Endothelial cell of umbilical vein (primary cell): ENCODE results near the gene EML4. TPM values are rescaled to one million over a fixed set of nuclear protein-coding genes. Genes with fewer than 3 reads are reported as not detected.

Source experiments
- BruUV-seq: library from RNA; stranded (reverse); fragments of 400-500 nt; replicated peaks from 2 replicates; lab custom pipeline; 2021; lab: Mats Ljungman, UMichigan
- CTCF ChIA-PET: fragments of 300-600, 350-600 bp; sonication (Branson Sonifier 250); formaldehyde crosslinking; loops from one replicate; lab custom pipeline; 2021; ENCODE audit warnings: antibody characterized with exemption, inconsistent platforms; lab: Charles Lee
- POLR2A ChIA-PET: fragments of 300-600, 350-600 bp; sonication (Branson Sonifier 250); formaldehyde crosslinking; loops from one replicate; lab custom pipeline; 2021; ENCODE audit warnings: antibody characterized with exemption, inconsistent platforms; lab: Charles Lee
- DNase-seq: peaks from one replicate; pipeline ENCODE4 v3.0.0-alpha.2; 2011; ENCODE audit warnings: low read depth, low spot score
- FAIRE-seq: peaks from 2 replicates; lab custom pipeline; 2011; peaks lifted over from hg19 to GRCh38; lab: Jason Lieb, UNC
- H2AFZ ChIP-seq: 2 replicates; pipeline ENCODE4 v1.6.0; 2012; ENCODE audit warnings: low read depth, low read length, control low read depth, inconsistent platforms
- H3K27ac ChIP-seq: 2 replicates; pipeline ENCODE4 v1.5.1; 2011; ENCODE audit warnings: low read depth, mild to moderate bottlenecking, control low read depth, low read length, moderate library complexity; ENCODE audit not compliant: insufficient read depth
- H3K27me3 ChIP-seq, 2 experiments: 2 replicates each; pipeline versions ENCODE4 v1.6.0 to v1.6.1; 2011; ENCODE audit warnings: low read length in 2 of 2, mixed read lengths in 1 of 2; ENCODE audit not compliant: control insufficient read depth in 2 of 2, insufficient read depth in 2 of 2
- H3K36me3 ChIP-seq, 2 experiments: 2 replicates in 1 of 2; 3 replicates in 1 of 2; pipeline ENCODE4 v1.5.1; 2011; ENCODE audit warnings: low read length in 2 of 2, mild to moderate bottlenecking in 1 of 2, moderate library complexity in 1 of 2; ENCODE audit not compliant: control insufficient read depth in 2 of 2, insufficient read depth in 2 of 2; ENCODE audit errors: extremely low read depth in 1 of 2
- H3K4me1 ChIP-seq: 3 replicates; pipeline ENCODE4 v1.5.1; 2011; ENCODE audit warnings: mild to moderate bottlenecking, low read length; ENCODE audit not compliant: control insufficient read depth, insufficient read depth; ENCODE audit errors: extremely low read depth
- H3K4me2 ChIP-seq: 2 replicates; pipeline ENCODE4 v1.6.1; 2011; ENCODE audit warnings: low read length, control low read depth, mixed read lengths; ENCODE audit not compliant: insufficient read depth
- H3K4me3 ChIP-seq, 3 experiments: fragments of 200-600 bp in 1 of 3; sonication (generic), shearing (Covaris generic) in 1 of 3; replicated peaks in 1 of 3; 2 replicates each; pipeline ENCODE4 v1.5.1; 2011 to 2016; ENCODE audit warnings: control low read depth in 3 of 3, low read length in 3 of 3, mild to moderate bottlenecking in 2 of 3, inconsistent platforms in 1 of 3, low read depth in 1 of 3, moderate library complexity in 1 of 3; ENCODE audit not compliant: insufficient read depth in 1 of 3
- H3K79me2 ChIP-seq: 2 replicates; pipeline ENCODE4 v1.6.0; 2012; ENCODE audit warnings: low read length, inconsistent platforms; ENCODE audit not compliant: control insufficient read depth, insufficient read depth
- H3K9ac ChIP-seq: replicated peaks from 2 replicates; pipeline ENCODE3; 2011; ENCODE audit warnings: low read length, control low read depth; ENCODE audit not compliant: insufficient read depth; ENCODE audit errors: extremely low read depth
- H3K9me1 ChIP-seq: replicated peaks from 3 replicates; pipeline ENCODE4 v1.6.0; 2011; ENCODE audit warnings: mild to moderate bottlenecking, low read length; ENCODE audit not compliant: control insufficient read depth, insufficient read depth; ENCODE audit errors: extremely low read depth
- H3K9me3 ChIP-seq: replicated peaks from 2 replicates; pipeline ENCODE4 v1.5.1; 2012; ENCODE audit warnings: low read length, inconsistent platforms; ENCODE audit not compliant: control insufficient read depth, insufficient read depth
- H4K20me1 ChIP-seq: replicated peaks from 2 replicates; pipeline ENCODE3; 2011; ENCODE audit warnings: mild to moderate bottlenecking, low read length; ENCODE audit not compliant: control insufficient read depth, insufficient read depth; ENCODE audit errors: extremely low read depth
- CTCF ChIP-seq, 2 donors: IDR thresholded peaks; 1 replicate in 1 of 2; 2 replicates in 1 of 2; pipeline ENCODE4 v1.5.1; 2011; ENCODE audit warnings: low read length in 2 of 2, mild to moderate bottlenecking in 2 of 2, moderate library complexity in 2 of 2, control low read depth in 1 of 2, inconsistent platforms in 1 of 2, low read depth in 1 of 2; ENCODE audit not compliant: insufficient read depth in 1 of 2; ENCODE audit errors: extremely low read depth in 1 of 2
- EZH2 ChIP-seq: IDR thresholded peaks from 2 replicates; pipeline ENCODE4 v1.6.1; 2012; ENCODE audit warnings: borderline replicate concordance, low read depth, mild to moderate bottlenecking, moderate library complexity, low read length, inconsistent platforms; ENCODE audit not compliant: severe bottlenecking
- FOS ChIP-seq: IDR thresholded peaks from 2 replicates; pipeline ENCODE4 v1.6.1; 2011; ENCODE audit warnings: mild to moderate bottlenecking, low read length, moderate library complexity, borderline replicate concordance; ENCODE audit not compliant: insufficient read depth
- GATA2 ChIP-seq: IDR thresholded peaks from 2 replicates; pipeline ENCODE4 v1.7.0; 2011; ENCODE audit warnings: low read depth, mild to moderate bottlenecking, moderate library complexity, mixed read lengths, low read length; ENCODE audit not compliant: insufficient read length, insufficient read depth
- JUN ChIP-seq: IDR thresholded peaks from 2 replicates; pipeline ENCODE4 v1.6.1; 2011; ENCODE audit warnings: borderline replicate concordance, low read depth; ENCODE audit not compliant: insufficient read length, insufficient read depth
- MAX ChIP-seq: IDR thresholded peaks from 2 replicates; pipeline ENCODE4 v1.6.1; 2011; ENCODE audit not compliant: insufficient read depth, insufficient read length
- MYC ChIP-seq: IDR thresholded peaks from one replicate; pipeline ENCODE4 v1.6.1; 2011; ENCODE audit warnings: mild to moderate bottlenecking, low read depth, low read length
- POLR2A ChIP-seq: IDR thresholded peaks from 2 replicates; pipeline ENCODE4 v1.6.1; 2012; ENCODE audit warnings: low read depth, mild to moderate bottlenecking, control low read depth, low read length
- POLR2AphosphoS5 ChIP-seq: IDR thresholded peaks from 2 replicates; pipeline ENCODE4 v1.6.1; 2012; ENCODE audit warnings: low read depth, mild to moderate bottlenecking, control low read depth, low read length, moderate library complexity; ENCODE audit not compliant: insufficient read depth
- dilution Hi-C: fragments of 300-500 bp; cut with MboI; formaldehyde crosslinking; loops from one replicate; pipeline ENCODE4 v1.15.0; 2019; ENCODE audit warnings: low sequenced_read_pairs; ENCODE audit not compliant: extremely low pct_ligation_motif_present
- intact Hi-C: fragments of 100-400 bp; cut with micrococcal nuclease; formaldehyde crosslinking; loops from one replicate; pipeline ENCODE4 v1.10.0; 2022
- polyA plus RNA-seq, 4 experiments: library from polyadenylated mRNA; depleted of rRNA in 3 of 4; stranded (reverse) in 3 of 4; unstranded in 1 of 4; fragments of >200 nt; gene quantifications; 2 replicates each; pipeline versions ENCODE4 v1.2.1 to v1.2.3, GENCODE V29; 2011 to 2012; ENCODE audit warnings: missing spikeins in 1 of 4
- total RNA-seq: library from RNA; stranded (reverse); gene quantifications from 2 replicates; pipeline ENCODE4 v1.2.3, GENCODE V29; 2021

The EML4 gene
- total and polyA plus RNA-seq, 2 donors (not counting 3 experiments of a cell fraction or from before 2014, with no cell fraction given), result 13.3 to 32.0 TPM

- DNase-seq (no peak), FAIRE-seq (no peak)
- TF ChIP-seq MYC (no peak), FOS (no peak), JUN (no peak), CTCF (IDR thresholded peaks at IDR 0.05; ENCODE audit: extremely low read depth in 1 of 2, insufficient read depth in 1 of 2, low read depth in 1 of 2, low read length in 2 of 2) (no peak), POLR2A (no peak), GATA2 (no peak), POLR2AphosphoS5 (no peak), EZH2 (no peak), MAX (no peak)
- ChIA-PET POLR2A (interaction anchor here (0.7 kb wide), 1 partner anchor 11 kb away, joined by 3 read pairs; no protein-coding TSS in a partner anchor), CTCF (no interaction called here)
- Histone ChIP-seq H3K79me2 (peaks cover 21% of the 10 kb centered on the region), H3K9ac (no peak overlapping the region), H2AFZ (no peak overlapping the region), H3K27me3 (no peaks in the 10 kb centered on the region), H3K9me1 (no peaks in the 10 kb centered on the region), H3K4me1 (no peaks in the 10 kb centered on the region), H4K20me1 (no peaks in the 10 kb centered on the region), H3K9me3 (no peaks in the 10 kb centered on the region), H3K27ac (no peak overlapping the region), H3K4me2 (no peak overlapping the region), H3K4me3 (no peak overlapping the region), H3K36me3 (no peaks in the 10 kb centered on the region)
- dilution Hi-C loops (no loop called here), intact Hi-C loops (no loop called here)
- BruUV-seq, result no TSS peak
Observed at GRCh38 chr2:42176992-42177738, 8.0 kb downstream of the EML4 start.
